Nephron progenitor cell (in vitro differentiated cells): ENCODE results near the gene TEAD1.

Experiments
- DNase-seq: peaks from one replicate; pipeline ENCODE4 v3.0.0; 2021
- H3K27ac Mint-ChIP-seq: 2 replicates; pipeline ENCODE4 v1.8.0; 2021; ENCODE audit warnings: mild to moderate bottlenecking, moderate library complexity, mixed read lengths
- H3K27me3 Mint-ChIP-seq: 2 replicates; pipeline ENCODE4 v1.8.0; 2021; ENCODE audit warnings: mild to moderate bottlenecking, low read depth, mixed read lengths; ENCODE audit not compliant: poor library complexity
- H3K36me3 Mint-ChIP-seq: 2 replicates; pipeline ENCODE4 v1.8.0; 2021; ENCODE audit warnings: low read depth, mixed read lengths
- H3K4me1 Mint-ChIP-seq: 2 replicates; pipeline ENCODE4 v1.8.0; 2021; ENCODE audit warnings: mixed read lengths
- H3K4me3 Mint-ChIP-seq: 2 replicates; pipeline ENCODE4 v1.8.0; 2021; ENCODE audit warnings: mild to moderate bottlenecking, moderate library complexity, mixed read lengths
- H3K9me3 Mint-ChIP-seq: 2 replicates; pipeline ENCODE4 v1.8.0; 2021; ENCODE audit warnings: mild to moderate bottlenecking, moderate library complexity, mixed read lengths
- CTCF ChIP-seq: fragments of 200-600 bp; sonication (generic); IDR thresholded peaks from 2 replicates; pipeline ENCODE4 v1.5.0; 2021; ENCODE audit warnings: antibody characterized with exemption

Gene TEAD1

GRCh38 chr11:12640926-12641849 is 33.0 kb upstream of the TEAD1 start:
- H3K36me3 Mint-ChIP-seq = no peaks in the 10 kb centered on the region
- H3K27me3 Mint-ChIP-seq = no peaks in the 10 kb centered on the region
- H3K4me1 Mint-ChIP-seq = peaks cover 18% of the 10 kb centered on the region
- H3K9me3 Mint-ChIP-seq = peaks cover 15% of the 10 kb centered on the region
- H3K27ac Mint-ChIP-seq = peak overlapping the region; percentile 86
- TF ChIP-seq CTCF = no peak
- no peak for DNase-seq
- H3K4me3 Mint-ChIP-seq = no peak overlapping the region

- no peak for DNase-seq
- no peaks in the 10 kb centered on the region for H3K27me3 Mint-ChIP-seq
- peak overlapping the region; percentile 86 for H3K27ac Mint-ChIP-seq
- peaks cover 18% of the 10 kb centered on the region for H3K4me1 Mint-ChIP-seq
- peaks cover 19% of the 10 kb centered on the region for H3K9me3 Mint-ChIP-seq
- H3K4me3 Mint-ChIP-seq = no peak overlapping the region
- no peaks in the 10 kb centered on the region for H3K36me3 Mint-ChIP-seq
- TF ChIP-seq CTCF = no peak
Measured at GRCh38 chr11:12642040-12642439, 32.2 kb upstream of the TEAD1 start.

GRCh38 chr11:12642806-12643428 is 31.3 kb upstream of the TEAD1 start:
- H3K9me3 Mint-ChIP-seq = peaks cover 19% of the 10 kb centered on the region
- TF ChIP-seq CTCF = no peak
- no peak overlapping the region for H3K27ac Mint-ChIP-seq

GRCh38 chr11:12646478-12646877 is 27.7 kb upstream of the TEAD1 start:
- H3K27ac Mint-ChIP-seq = no peak overlapping the region
- H3K9me3 Mint-ChIP-seq = peaks cover 15% of the 10 kb centered on the region
- DNase-seq = no peak
- no peaks in the 10 kb centered on the region for H3K36me3 Mint-ChIP-seq
- peaks cover 3% of the 10 kb centered on the region for H3K27me3 Mint-ChIP-seq
- H3K4me3 Mint-ChIP-seq = no peak overlapping the region
- TF ChIP-seq CTCF = no peak
- H3K4me1 Mint-ChIP-seq = peaks cover 11% of the 10 kb centered on the region

More at GRCh38 chr11:12642806-12643428, 31.3 kb upstream of the TEAD1 start:
- H3K4me3 Mint-ChIP-seq = no peak overlapping the region
- no peak for DNase-seq
- H3K4me1 Mint-ChIP-seq = peaks cover 18% of the 10 kb centered on the region
- no peaks in the 10 kb centered on the region for H3K36me3 Mint-ChIP-seq
- H3K27me3 Mint-ChIP-seq = peaks cover 3% of the 10 kb centered on the region

DNA sequence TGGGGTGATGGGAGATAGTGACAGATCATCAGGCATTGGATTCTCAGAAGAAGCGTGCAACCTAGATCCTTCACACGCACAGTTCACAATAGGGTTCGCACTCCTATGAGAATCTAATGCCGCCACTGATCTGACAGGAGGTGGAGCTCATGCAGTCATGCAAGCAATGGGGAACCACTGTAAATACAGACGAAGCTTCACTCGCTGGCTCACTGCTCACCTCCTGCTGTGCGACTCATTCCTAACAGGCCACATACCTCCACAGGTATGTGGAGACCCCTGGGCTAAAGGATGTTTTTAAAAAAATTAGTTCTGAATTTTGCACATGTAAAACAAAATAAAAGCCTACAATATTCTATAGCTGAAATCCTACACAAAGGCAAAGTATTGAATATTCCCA is 20.5 kb upstream of the TEAD1 start:
- H3K27me3 Mint-ChIP-seq = peaks cover 3% of the 10 kb centered on the region
- no peaks in the 10 kb centered on the region for H3K36me3 Mint-ChIP-seq
- no peaks in the 10 kb centered on the region for H3K4me1 Mint-ChIP-seq
- no peak overlapping the region for H3K4me3 Mint-ChIP-seq
- no peak for DNase-seq
- H3K9me3 Mint-ChIP-seq = peaks cover 33% of the 10 kb centered on the region
- no peak overlapping the region for H3K27ac Mint-ChIP-seq
- no peak for TF ChIP-seq CTCF
